ENCODE results near the gene PPIL4. TPM values are rescaled to one million over a fixed set of nuclear protein-coding genes. Genes with fewer than 3 reads are reported as not detected.

Gene PPIL4
- total RNA-seq, 1 donor from 2014 or later = 8.9 TPM

DNA sequence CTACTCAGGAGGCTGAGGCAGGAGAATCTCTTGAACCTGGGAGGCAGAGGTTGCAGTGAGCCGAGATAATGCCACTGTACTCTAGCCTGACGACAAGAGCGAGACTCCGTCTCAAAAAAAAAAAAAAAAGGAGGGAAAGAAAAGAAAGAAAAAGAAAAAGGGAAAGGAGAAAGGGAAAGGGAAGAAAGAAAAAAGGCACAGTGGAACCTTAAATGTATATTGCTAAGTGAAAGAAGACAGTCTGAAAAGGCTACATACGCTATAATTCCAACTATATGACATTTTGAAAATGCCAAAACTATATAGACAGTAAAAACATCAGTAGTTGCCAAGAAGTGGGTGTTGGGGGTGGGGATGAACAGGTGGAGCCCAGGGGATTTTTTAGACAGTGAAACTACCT is 16.2 kb downstream of the PPIL4 start:
- Histone ChIP-seq H3K27ac (no peak overlapping the region), H3K27me3 (no peaks in the 10 kb centered on the region), H3K4me1 (no peaks in the 10 kb centered on the region), H3K36me3 (peaks cover 80 to 95% of the 10 kb centered on the region in 2 donors), H3K4me3 (no peak overlapping the region), H3K9me3 (no peaks in the 10 kb centered on the region)
- TF ChIP-seq, protein P1, sequence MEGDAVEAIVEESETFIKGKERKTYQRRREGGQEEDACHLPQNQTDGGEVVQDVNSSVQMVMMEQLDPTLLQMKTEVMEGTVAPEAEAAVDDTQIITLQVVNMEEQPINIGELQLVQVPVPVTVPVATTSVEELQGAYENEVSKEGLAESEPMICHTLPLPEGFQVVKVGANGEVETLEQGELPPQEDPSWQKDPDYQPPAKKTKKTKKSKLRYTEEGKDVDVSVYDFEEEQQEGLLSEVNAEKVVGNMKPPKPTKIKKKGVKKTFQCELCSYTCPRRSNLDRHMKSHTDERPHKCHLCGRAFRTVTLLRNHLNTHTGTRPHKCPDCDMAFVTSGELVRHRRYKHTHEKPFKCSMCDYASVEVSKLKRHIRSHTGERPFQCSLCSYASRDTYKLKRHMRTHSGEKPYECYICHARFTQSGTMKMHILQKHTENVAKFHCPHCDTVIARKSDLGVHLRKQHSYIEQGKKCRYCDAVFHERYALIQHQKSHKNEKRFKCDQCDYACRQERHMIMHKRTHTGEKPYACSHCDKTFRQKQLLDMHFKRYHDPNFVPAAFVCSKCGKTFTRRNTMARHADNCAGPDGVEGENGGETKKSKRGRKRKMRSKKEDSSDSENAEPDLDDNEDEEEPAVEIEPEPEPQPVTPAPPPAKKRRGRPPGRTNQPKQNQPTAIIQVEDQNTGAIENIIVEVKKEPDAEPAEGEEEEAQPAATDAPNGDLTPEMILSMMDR (IDR thresholded peaks at IDR 0.05) = no peak
- intact Hi-C loops (cut with DNase I) = no loop called here
- no peak for DNase-seq (ENCODE audit: low spot score in 2 of 2)

DNA sequence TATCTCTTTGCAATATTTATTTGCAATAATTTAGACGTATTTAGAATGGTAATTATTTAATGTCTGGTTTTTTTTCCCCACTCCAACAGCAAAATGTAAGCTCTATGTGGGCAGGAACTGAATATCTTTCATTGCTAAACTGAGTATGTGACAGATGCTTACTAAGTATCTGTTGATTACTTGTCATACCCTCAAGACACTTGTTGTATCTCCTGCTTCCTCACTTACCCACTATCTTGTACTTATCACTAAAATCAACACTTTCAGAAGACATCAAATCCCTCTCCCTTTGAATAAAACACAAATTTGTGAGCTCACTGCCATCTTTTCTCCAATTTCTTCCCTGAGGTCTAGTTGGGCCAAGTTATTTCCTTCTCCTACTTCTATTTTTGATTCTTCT is 30.3 kb downstream of the PPIL4 start:
- Histone ChIP-seq H3K27ac (no peak overlapping the region), H3K9me3 (no peaks in the 10 kb centered on the region), H3K36me3 (peaks cover 20 to 28% of the 10 kb centered on the region in 2 donors), H3K4me1 (no peaks in the 10 kb centered on the region), H3K4me3 (no peak overlapping the region), H3K27me3 (no peaks in the 10 kb centered on the region)
- intact Hi-C loops (cut with DNase I) = loop anchor here (5.0 kb wide), 1 partner anchor 433 kb away; no protein-coding TSS in a partner anchor
- TF ChIP-seq, protein P1 (IDR thresholded peaks at IDR 0.05) = no peak
- no peak for DNase-seq (ENCODE audit: low spot score in 2 of 2)

DNA sequence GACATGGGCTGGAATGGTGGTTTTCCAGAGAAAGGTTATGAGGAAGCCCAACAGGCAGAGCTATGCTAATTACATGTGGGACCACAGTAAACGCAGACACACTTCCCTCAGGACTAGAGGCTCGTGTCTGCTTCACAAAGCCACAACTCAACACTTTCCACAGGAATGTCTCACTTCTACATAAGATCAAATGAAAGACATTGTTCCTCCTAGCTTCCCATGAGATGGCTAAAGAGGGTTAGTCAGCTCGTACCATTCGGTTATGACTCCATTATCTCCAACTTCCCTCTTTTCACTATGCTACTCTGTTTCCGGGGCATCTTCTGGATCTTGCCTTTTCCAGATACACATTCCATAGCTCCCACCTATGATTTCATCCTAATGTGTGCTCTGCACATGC is 31.9 kb downstream of the PPIL4 start:
- intact Hi-C loops (cut with DNase I) = no loop called here
- Histone ChIP-seq H3K9me3 (no peaks in the 10 kb centered on the region), H3K27me3 (no peaks in the 10 kb centered on the region), H3K4me1 (no peaks in the 10 kb centered on the region), H3K27ac (no peak overlapping the region), H3K4me3 (no peak overlapping the region), H3K36me3 (peaks cover 18 to 26% of the 10 kb centered on the region in 2 donors)
- TF ChIP-seq, protein P1 (IDR thresholded peaks at IDR 0.05) = no peak
- DNase-seq (ENCODE audit: low spot score in 2 of 2) = no peak

DNA sequence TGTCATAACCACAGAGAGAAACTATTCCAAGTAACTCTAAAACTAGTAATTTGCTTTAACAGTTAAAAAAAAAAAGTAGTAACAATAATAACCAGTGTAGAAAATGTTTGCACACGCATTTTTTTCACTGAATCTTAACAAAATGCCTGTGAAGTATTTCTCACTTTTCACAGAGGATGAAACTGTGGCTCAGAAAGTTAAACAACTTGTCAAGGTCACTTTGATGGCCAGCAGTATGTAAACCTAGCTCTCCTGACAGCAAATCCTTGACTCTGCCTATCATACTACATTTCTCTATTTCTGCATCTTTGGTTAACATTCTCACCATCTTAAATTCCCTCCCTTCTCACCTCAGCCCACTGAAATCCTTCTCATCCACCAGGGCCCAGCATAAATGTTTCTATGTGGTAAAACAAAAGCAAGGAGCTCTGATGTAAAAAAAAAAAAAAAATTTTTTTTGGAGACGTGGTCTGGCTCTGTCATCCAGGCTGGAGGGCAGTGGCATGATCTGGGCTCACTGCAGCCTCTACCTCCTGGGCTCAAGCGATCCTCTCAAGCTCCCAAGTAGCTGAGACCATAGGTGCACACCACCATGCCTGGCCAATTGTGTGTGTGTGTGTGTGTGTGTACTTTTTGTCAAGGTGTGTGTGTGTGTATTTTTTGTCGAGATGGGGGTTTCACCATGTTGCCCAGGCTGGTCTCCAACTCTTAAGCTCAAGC is 34.9 kb downstream of the PPIL4 start:
- TF ChIP-seq, protein P1 (IDR thresholded peaks at IDR 0.05) = no peak
- H3K4me3 ChIP-seq = no peak overlapping the region
- peaks cover 17 to 39% of the 10 kb centered on the region in 2 donors for H3K36me3 ChIP-seq
- DNase-seq (ENCODE audit: low spot score in 2 of 2) = no peak
- no peaks in the 10 kb centered on the region for H3K4me1 ChIP-seq
- intact Hi-C loops (cut with DNase I) = no loop called here
- H3K27ac ChIP-seq = no peak overlapping the region
- no peaks in the 10 kb centered on the region for H3K9me3 ChIP-seq
- H3K27me3 ChIP-seq = no peaks in the 10 kb centered on the region

DNA sequence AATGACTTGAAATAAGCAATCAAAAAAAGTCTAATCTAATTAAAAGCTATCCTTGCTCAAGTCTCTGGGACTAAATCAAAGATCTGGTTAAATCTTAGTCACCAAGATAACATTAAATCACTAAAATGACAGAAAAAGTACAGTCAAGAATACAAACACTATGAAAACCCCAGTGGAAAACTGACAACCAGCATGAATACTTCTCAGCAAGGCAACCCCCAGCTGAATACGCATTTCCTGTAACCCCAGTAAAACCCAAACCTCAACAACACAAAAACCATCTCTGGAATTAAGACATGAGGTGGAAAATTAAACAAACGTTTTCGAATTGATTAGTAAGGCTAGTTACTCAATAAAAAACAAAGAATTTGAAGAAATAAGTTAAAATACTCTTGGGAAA is 37.4 kb downstream of the PPIL4 start:
- intact Hi-C loops (cut with DNase I) = no loop called here
- no peak for DNase-seq (ENCODE audit: low spot score in 2 of 2)
- Histone ChIP-seq H3K9me3 (no peaks in the 10 kb centered on the region), H3K27me3 (no peaks in the 10 kb centered on the region), H3K36me3 (peaks cover 19 to 61% of the 10 kb centered on the region in 2 donors), H3K27ac (no peak overlapping the region), H3K4me1 (no peaks in the 10 kb centered on the region), H3K4me3 (no peak overlapping the region)
- TF ChIP-seq, protein P1 (IDR thresholded peaks at IDR 0.05) = no peak
